Amygdala (tissue), 56 donors: ENCODE measurements around the gene ADARB2.

ENCODE experiments used
- DNase-seq, 56 donors: peaks; one replicate each; lab custom pipeline; 2025; lab: John Stamatoyannopoulos, UW

Gene ADARB2

DNA sequence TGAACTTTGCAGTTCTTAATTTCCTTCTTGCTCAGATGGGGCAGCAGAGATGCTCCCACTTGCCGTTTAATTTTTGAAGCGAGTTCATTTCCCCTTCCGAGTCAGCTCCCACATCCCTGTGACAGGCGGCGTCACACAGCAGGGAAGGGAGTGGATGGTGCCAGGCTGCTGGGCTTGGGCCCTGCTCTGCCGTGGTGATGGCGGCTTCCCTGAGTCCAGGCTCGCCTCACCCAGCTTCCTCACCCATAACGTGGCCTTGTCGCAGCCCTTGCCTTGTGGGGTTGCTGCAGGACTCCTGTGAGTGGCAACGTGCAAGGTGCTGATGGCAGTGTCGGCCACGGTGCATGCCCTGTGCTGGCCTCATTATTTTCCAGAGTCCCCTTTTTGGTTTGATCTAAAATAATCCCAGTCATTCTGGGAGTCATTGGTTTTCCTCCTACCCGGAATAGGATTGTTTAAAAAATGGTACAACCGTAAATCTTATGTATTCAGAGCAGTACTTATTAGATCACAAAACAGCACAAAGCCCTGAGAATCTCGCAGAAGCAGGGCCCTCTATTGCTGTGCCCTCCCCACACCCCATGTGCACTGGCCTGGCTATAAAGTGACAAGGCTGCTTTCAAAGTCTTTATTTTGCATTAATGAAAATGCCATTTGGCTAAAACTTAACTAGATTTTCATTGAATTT is 421.1 kb downstream of the ADARB2 start:
- DNase-seq, result peak in 15 of 56 donors; percentile 15 to 52 (median 35)

DNA sequence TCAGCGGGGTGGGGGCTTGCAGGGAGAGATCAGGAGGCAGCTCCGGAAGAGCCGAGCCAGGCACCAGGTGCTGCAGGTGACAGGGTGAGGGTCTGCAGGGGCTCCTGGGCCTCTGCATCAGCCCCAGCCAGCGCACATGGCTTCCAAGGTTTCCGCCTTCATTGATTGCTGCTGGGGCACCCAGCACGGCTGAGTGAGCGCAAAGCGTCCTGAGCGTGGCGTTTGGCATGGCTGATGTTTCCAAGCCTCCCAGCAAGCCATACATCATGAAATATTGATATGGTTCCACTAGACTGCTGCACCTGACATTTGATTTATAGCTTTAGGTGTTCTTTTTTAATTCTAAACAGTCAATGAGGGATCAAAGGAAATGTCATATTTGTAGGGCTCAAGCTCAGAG is 422.1 kb downstream of the ADARB2 start:
- no peak for DNase-seq

GRCh38 chr10:1311726-1312125 is 425.6 kb downstream of the ADARB2 start:
- no peak for DNase-seq

- DNase-seq, result no peak
Measured at GRCh38 chr10:1310271-1310789, 427.0 kb downstream of the ADARB2 start.

DNA sequence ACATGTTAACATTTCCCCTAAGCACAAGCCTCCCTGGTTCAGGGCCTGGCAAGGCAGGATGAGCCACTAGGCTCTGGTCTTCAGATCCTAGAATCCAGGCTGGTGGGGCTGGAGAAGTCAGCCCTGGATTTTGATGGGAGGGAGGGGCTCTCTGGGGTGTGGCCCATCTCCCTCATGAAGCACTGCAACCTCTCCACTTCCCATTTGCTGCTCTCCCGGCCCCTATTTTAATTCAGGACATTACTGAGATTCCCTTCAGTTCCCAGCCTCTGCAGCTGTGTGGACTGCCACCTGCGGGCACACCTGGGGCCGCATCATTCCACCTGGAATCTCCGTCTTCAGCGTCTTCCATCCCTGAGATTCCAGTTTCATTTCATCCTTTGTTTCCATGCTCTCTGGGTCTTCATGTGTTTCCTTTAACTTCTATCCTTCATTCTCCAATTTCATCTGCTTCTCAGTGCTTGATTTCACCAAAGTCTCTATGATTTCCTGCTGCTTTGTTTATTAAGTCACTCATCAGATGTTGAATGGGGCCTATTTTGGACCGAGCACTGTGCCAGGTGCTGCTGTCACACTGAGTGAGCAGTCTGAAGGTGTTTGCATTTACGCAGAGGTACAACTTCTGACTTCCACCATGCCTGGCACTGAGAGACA is 427.6 kb downstream of the ADARB2 start:
- DNase-seq, result no peak

DNA sequence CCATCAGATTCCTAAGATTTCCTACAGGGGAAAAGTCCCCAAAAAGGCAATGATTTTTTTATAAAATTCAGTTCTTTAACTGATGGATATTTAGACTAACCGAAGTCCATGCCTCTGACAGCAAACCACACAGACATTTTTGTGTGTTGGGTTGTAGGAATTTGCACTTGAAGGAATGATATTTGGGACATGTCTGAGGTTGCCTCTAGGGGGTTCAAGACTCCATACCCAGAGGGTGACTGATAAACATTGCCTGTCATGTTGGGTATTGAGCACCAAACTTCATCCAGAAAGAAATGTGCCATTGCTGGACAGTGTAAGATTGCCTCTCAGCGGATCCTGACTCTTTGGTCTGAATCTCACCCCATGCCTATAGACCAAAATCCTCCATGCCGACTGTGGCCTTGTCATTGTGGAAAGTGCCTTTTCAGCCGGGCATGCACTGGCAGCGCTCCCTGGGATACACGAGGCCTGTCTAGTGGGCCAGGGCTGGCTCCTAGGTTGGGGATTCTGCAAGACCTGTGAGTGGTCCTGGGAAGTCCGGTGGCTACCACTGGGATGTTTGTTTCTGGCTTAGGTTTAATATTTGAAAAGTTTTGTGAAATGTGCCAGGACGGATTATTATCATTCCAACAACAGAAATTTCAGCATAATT is 428.2 kb downstream of the ADARB2 start:
- no peak for DNase-seq

GRCh38 chr10:1308173-1308961 is 429.0 kb downstream of the ADARB2 start:
- no peak for DNase-seq

- DNase-seq, result no peak
Measured at GRCh38 chr10:1301143-1301542, 436.2 kb downstream of the ADARB2 start.

DNA sequence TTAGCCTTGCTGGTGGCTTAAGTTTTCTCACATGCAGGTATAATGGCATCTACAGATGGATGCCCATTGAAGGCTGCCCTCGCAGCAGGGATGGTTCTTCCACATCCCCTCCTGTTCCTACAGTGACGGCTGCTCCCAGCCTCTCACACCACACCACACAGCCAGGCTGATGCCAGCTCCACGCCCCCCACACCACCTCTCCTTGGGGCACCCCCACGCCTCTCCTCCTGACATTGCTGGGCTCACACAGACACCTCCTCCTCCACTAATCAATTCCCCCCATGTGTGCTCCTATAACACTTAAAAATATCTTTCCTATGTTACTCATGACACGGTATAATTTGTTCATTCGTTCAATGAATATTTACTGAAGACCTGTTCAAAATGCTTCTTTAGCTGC is 437.1 kb downstream of the ADARB2 start:
- no peak for DNase-seq

DNA sequence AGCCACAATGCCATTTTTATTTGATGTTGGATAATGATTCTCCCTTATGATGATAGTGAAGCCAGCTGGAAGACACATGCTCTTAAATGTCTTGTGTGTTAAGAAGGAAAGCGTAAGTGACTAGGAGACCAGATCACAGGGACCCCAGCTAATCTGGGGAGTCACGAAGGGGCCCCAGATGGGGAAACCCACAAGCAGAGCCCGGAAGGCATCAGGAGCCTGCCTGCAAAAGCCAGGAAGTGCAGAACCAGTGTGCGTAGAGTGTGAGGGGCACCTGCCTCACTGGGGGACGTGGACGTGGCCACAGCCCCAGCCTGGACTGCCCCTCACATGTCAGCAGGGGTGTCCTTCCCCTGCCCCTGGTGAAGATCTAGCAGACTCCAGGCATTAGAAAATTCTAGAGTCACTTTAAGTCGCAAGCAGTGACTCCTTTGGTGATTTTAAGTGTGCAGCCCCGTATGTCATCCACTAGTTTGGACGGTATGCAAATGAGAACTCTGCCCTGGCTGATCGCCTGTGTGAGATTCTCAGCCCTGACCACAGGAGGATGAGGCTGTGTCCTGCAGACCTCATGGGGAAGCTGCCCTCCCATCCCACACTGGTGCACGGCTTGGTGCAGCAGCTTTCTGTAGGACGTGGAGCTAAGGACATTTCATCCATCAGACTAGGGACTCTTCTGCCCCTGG is 438.1 kb downstream of the ADARB2 start:
- no peak for DNase-seq

DNA sequence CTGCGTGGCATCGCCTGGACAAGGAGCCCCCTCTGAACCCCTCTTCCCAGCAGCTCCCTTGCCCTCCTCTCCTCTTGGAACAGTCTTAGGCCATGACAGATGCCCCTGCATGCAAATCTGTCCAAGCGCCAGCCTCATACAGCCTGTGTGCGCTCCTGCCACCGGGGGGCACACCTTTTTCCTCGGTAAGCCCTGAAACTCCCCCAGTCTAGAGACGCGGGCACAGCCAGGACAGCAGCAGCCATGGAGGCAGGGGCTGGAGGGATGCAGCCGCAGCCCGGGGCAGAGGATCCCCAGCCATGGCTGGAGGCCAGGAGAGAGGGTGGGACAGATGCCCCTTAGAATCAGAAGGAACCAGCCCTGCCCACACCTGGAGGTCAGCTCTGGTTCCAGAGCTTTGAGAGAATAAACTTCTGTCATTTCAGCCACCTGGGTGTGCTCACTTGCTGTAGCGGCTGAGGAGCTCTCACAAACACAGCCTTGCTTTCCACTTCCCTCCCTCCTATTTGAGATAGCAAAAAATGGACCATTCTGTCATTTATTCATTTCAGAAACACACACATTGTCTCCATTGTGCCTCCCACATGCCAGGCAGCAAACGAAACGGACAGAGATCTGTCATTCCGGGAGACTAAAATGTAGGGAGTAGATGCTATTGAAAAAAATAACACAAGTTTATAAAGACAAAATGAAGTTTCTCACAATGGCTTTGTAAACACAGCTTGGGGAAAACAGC is 439.6 kb downstream of the ADARB2 start:
- peak in 3 of 56 donors; percentile 24 to 54 (median 26) for DNase-seq

DNA sequence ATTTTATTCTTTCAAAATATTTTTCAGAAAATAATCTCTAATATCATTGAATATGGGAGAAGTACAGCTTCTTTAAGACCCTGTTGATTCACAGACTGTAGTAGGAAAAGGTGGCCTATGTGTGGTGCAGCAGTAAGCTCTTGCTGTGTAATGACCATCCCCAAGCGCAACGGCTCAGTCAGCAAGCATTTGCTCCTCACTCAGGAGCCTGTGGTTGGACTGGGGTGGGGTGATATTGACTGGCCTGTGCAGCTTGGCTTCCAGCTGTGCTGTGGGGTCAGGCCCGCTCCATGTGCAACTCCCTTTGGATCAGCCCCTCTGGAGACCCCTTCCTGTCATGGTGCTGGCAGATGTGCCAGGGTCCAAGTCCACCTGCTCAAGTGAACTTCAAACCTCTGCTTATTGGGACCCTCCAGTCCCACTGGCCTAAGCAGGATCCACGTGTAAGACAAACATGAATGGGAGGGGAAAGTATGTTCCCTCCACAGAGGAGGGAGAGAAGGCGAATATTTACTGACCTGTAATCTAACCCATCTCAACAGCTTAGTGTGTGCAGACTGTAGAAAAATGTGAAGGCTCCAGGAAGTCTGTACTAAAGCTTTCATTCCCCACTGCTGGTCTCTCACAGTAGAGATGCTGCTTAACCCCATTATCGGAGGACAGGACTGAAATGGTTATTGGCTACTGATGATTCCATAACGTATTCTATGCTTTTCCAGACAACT is 441.4 kb downstream of the ADARB2 start:
- no peak for DNase-seq

GRCh38 chr10:1294748-1295147 is 442.6 kb downstream of the ADARB2 start:
- DNase-seq, result no peak

DNA sequence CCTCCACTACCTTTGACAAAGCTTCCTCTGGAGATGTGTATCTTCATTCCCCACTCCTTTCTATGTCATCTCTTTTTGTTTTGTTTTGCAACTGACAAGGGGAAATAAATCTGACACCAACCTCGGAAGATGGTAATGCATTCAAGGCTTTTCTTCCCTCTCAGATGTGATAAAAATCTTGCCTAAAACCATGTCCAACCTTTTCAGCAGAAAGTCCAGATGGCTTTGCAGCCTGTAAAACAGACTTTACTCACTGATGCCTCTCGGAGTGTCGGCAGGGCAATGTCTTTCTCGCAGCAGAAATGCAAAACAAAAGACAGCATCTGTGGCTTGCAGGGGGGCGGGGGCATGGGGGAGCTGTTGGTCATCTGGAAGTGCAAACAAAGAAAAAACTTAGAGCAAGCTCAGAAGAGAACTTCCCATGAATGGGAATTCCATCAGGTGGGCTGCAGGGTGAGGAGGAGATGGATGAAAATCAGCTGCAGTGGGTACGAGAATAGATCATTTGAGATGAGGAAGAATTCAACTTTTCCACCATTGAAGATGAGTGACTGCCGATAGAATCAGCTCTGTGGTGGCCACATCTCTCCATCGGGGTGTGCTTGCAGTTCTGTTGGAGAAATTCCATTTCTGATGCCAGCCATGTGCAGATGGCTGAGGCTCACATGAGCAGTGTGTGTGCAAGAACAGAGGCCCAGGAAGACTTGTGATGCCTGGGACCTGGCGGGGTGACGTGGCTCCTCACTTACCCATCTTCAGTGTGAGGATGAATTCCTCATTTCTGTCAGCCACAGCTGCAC is 443.5 kb downstream of the ADARB2 start:
- peak in 26 of 56 donors; percentile 18 to 74 (median 36) for DNase-seq

DNA sequence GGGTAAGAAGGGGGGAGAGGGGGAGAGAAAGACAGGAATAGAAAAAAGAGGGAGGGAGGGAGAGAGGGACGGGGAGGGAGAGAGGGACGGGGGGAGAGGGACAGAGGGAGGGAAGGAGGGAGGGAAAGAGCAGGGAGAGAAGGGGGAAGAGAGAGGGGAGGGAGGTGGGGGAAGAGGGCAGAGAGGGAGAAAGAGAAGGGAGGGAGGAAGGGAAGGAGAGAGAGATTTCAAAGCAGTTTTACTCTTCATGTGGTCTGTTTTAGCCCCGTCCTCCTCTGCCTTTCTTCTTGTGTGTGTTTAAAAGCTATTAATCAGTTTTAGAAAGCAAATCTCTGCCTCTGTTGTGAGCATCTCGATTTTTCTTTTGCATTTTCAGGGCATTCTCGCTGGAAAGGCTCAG is 444.2 kb downstream of the ADARB2 start:
- no peak for DNase-seq

DNA sequence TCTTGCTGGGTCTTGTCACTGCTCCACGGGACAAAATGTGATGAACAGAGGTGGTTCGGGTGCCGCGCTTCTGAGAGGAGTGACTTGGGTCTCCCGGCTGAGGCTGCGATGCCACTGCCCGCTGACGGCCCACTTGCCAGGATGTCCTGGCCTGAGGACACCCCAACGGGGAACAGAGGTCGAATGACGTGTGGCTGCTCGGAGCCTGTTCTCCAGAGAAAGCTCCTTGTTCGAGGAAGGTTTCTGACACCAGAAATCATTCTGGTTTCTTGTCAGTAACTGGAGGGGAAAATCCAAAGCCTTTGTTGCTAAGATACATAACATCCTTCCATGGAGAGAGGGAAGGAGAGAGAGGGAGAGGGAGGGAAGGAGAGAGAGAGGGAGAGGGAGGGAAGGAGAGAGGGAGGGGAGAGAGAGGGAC is 444.7 kb downstream of the ADARB2 start:
- DNase-seq, result peak in 1 of 56 donors; percentile 20

DNA sequence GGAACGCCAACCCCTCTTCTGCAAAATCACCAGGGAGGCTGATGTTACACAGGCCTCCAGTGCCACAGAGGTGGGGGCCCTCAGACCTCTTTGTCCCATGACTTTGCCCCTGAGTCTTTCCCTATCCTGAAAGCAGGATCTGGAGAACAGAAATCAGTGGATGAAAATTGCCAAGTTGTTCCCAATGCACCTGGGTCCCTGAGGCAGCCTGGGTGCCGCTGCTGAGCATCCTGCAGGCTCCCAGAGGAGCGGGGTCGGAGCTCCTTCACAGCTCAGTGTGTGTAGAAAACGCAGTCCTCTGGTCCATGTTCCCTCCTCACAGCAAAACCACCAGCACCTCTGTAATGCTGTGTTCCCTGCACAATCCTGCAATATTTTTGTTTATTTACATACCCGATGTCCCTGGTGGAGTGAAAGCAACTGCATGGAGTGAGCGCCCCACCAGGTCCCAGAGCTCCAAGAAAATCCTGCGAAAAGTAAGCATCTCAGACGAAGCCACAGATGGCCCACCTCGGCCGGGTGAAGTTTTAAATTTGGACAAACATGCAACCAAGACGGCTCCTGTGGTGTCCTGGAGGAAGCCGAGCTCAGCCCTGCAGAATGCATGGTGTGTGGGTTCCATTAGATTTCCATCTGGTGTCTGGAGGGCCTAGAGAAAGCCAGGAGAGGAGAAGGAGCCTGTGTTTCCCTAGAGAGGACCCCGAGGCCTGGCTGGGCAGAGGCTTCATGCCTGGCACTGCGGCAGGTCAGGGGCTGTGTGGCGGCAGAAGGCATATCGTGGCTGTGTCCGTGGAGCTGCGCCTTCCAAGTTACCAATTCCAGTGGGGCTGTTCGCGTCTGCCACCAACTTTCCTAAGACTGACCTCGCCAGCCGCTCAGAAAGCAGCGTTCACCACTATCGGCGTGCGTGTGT is 445.9 kb downstream of the ADARB2 start:
- DNase-seq, result no peak
